Smooth muscle cell (in vitro differentiated cells): ENCODE measurements around the gene OR12D1. TPM values are rescaled to one million over a fixed set of nuclear protein-coding genes. Genes with fewer than 3 reads are reported as not detected.

Experiments used
- DNase-seq: peaks from one replicate; lab custom pipeline; 2025; ENCODE audit not compliant: unreplicated experiment; lab: John Stamatoyannopoulos, UW
- H2AFZ ChIP-seq: fragments of 200-600 bp; sonication (generic); 2 replicates; pipeline ENCODE4 v1.6.0; 2016; ENCODE audit warnings: antibody characterized with exemption, low read depth, mild to moderate bottlenecking
- H3F3A ChIP-seq: fragments of 200-600 bp; sonication (generic); 2 replicates; pipeline ENCODE4 v1.6.0; 2017; ENCODE audit warnings: antibody characterized with exemption, low read depth
- H3K27ac ChIP-seq: fragments of 200-600 bp; sonication (generic); 2 replicates; pipeline ENCODE4 v1.5.1; 2016; ENCODE audit warnings: low read depth, mild to moderate bottlenecking
- H3K27me3 ChIP-seq: fragments of 200-600 bp; sonication (generic); 2 replicates; pipeline ENCODE4 v1.6.1; 2016; ENCODE audit warnings: low read depth, mild to moderate bottlenecking
- H3K36me3 ChIP-seq: fragments of 200-600 bp; sonication (generic); 2 replicates; pipeline ENCODE4 v1.5.1; 2016; ENCODE audit warnings: low read depth
- H3K4me1 ChIP-seq: fragments of 200-600 bp; sonication (generic); 2 replicates; pipeline ENCODE4 v1.5.1; 2016; ENCODE audit warnings: low read depth
- H3K4me2 ChIP-seq: fragments of 200-600 bp; sonication (generic); 2 replicates; pipeline ENCODE4 v1.6.0; 2016; ENCODE audit warnings: mild to moderate bottlenecking
- H3K4me3 ChIP-seq: fragments of 200-600 bp; sonication (generic); 2 replicates; pipeline ENCODE4 v1.5.1; 2016; ENCODE audit warnings: mild to moderate bottlenecking
- H3K79me2 ChIP-seq: fragments of 200-600 bp; sonication (generic); 2 replicates; pipeline ENCODE4 v1.6.0; 2016; ENCODE audit warnings: low read depth, mild to moderate bottlenecking
- H3K9ac ChIP-seq: fragments of 200-600 bp; sonication (generic); 2 replicates; pipeline ENCODE4 v1.6.0; 2016; ENCODE audit warnings: low read depth
- H3K9me3 ChIP-seq: fragments of 200-600 bp; sonication (generic); replicated peaks from 2 replicates; pipeline ENCODE4 v1.5.1; 2016; ENCODE audit warnings: low read depth
- H4K20me1 ChIP-seq: fragments of 200-600 bp; sonication (generic); 2 replicates; pipeline ENCODE4 v1.6.0; 2016; ENCODE audit warnings: low read depth
- CTCF ChIP-seq: fragments of 200-600 bp; sonication (generic); IDR thresholded peaks from 2 replicates; pipeline ENCODE4 v1.5.1; 2017; ENCODE audit warnings: borderline replicate concordance, mild to moderate bottlenecking, antibody characterized with exemption; ENCODE audit not compliant: insufficient read depth, poor library complexity, severe bottlenecking
- WGBS: methylation state at CpG from one replicate; pipeline ENCODE4 v1.1.7; 2016; ENCODE audit warnings: low lambda C conversion rate; 5-methylcytosine and 5-hydroxymethylcytosine counted together
- polyA plus RNA-seq: library from polyadenylated mRNA; unstranded; fragments of >200 nt; fragmentation: Nextera tagmentation; extraction: Ambion mirVana; gene quantifications from 2 replicates; pipeline ENCODE4 v1.2.1, GENCODE V29; 2016
- total RNA-seq: library from RNA; depleted of rRNA; stranded (reverse); fragments of >200 nt; gene quantifications from 2 replicates; pipeline ENCODE4 v1.2.3, GENCODE V29; 2014

OR12D1 gene
- total and polyA plus RNA-seq, 2 experiments from 2014 or later: not detected

GRCh38 chr6:29447670-29448069 lies 32.9 kb downstream of the OR12D1 start:
- Histone ChIP-seq H4K20me1 (no peaks in the 10 kb centered on the region), H3K4me3 (no peak overlapping the region), H3K9ac (no peak overlapping the region), H3K4me2 (no peak overlapping the region), H3K27ac (no peak overlapping the region), H2AFZ (no peak overlapping the region), H3K4me1 (peaks cover 4% of the 10 kb centered on the region), H3K36me3 (no peaks in the 10 kb centered on the region), H3K79me2 (no peaks in the 10 kb centered on the region), H3K27me3 (no peaks in the 10 kb centered on the region), H3K9me3 (no peaks in the 10 kb centered on the region), H3F3A (peaks cover 4% of the 10 kb centered on the region)
- TF ChIP-seq CTCF: no peak
- no CpG with 5 or more reads among the region's 1 CpG for WGBS
- DNase-seq: no peak

GRCh38 chr6:29451471-29452193 lies 36.9 kb downstream of the OR12D1 start:
- no peaks in the 10 kb centered on the region for H4K20me1 ChIP-seq
- no peaks in the 10 kb centered on the region for H3K27me3 ChIP-seq
- peaks cover 4% of the 10 kb centered on the region for H3F3A ChIP-seq
- peaks cover 4% of the 10 kb centered on the region for H3K4me1 ChIP-seq
- TF ChIP-seq CTCF: no peak
- no peak overlapping the region for H2AFZ ChIP-seq
- WGBS: 52% methylated on average over 3 of the region's 3 CpGs
- no peak for DNase-seq
- H3K27ac ChIP-seq: peak overlapping the region; percentile 48
- H3K36me3 ChIP-seq: no peaks in the 10 kb centered on the region
- H3K9me3 ChIP-seq: no peaks in the 10 kb centered on the region
- no peak overlapping the region for H3K4me2 ChIP-seq
- H3K4me3 ChIP-seq: no peak overlapping the region
- no peak overlapping the region for H3K9ac ChIP-seq
- no peaks in the 10 kb centered on the region for H3K79me2 ChIP-seq

- no peak for TF ChIP-seq CTCF
- Histone ChIP-seq H3K4me2 (no peak within 1 kb of the TSS), H3K4me1 (no peaks in the 10 kb centered on the region), H4K20me1 (no peaks in the 10 kb centered on the region), H3K9ac (no peak within 1 kb of the TSS), H3K4me3 (no peak within 1 kb of the TSS), H2AFZ (no peak within 1 kb of the TSS), H3K27ac (no peak within 1 kb of the TSS), H3K36me3 (no peaks in the 10 kb centered on the region), H3F3A (no peaks in the 10 kb centered on the region), H3K9me3 (no peaks in the 10 kb centered on the region), H3K79me2 (no peaks in the 10 kb centered on the region), H3K27me3 (no peaks in the 10 kb centered on the region)
- no peak for DNase-seq
- WGBS: 81% methylated on average over 2 of the region's 2 CpGs
These were observed 42.2 kb downstream of the OR12D1 start, which contains the start of the genes OR11A1 and OR2H1 for GRCh38 chr6:29456971-29457370. Gene OR11A1, minus strand, starts transcription at chr6:29457071. Its CDS starts 29,430 bp downstream, at chr6:29427641. Gene OR2H1, plus strand, starts transcription at chr6:29457155. Its CDS starts 4,615 bp downstream, at chr6:29461770.
